Measurements from ENCODE around the gene SLC9A8. TPM values are rescaled to one million over a fixed set of nuclear protein-coding genes. Genes with fewer than 3 reads are reported as not detected.

Gene SLC9A8
- total RNA-seq (2021; fragmentation: NEBNext Ultra II Directional; extraction: Animal tissue kit (Norgen Biotek cat#: 25700)), result 1 to 10 TPM; 7.1 to 8.0 (median 7.4) TPM
- long read RNA-seq, full-length matches to known transcripts, result 1 of 4 reads
- long read RNA-seq, partial matches to known transcripts, result 0 of 4 reads
- long read RNA-seq, other reads (novel, unspliced or antisense), result 3 of 4 reads

DNA sequence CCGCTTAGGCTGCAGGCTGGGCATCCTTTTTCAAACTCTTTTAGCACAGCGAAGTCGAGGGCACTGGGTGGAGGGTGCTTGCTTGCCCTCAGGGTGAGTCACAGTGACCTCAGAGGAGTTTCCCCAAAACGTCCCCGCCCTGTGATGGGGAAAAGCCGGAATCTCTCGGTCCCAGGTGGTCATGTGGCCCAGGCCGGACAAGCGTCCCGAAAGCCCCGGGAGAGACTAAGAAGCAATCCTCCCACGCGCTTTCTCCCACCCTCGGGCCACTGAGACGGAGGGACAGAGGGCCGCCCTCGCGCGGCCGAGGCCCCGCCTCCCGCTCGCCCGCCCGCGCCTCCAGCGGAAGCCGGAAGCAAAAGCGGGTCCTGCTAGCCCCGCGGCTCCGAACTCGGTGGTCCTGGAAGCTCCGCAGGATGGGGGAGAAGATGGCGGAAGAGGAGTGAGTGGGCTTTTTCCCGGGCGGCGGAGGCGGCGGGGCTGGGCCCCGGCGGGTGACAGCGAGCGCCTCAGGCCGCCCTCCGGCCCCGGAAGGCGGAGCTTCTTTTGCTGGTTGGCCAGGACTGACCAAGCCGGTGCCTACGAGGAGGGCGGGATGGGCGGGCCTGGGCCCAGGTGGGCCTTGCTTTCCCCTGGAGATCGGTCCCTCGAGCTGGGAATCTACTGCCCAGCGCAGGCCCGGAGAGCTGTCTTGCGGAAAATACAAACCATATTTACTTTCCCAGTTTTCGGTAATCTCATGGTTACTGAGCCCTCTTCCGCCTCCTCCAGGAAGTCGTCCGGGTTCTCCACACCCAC, at the start of gene SLC9A8:
Gene SLC9A8 (plus strand): TSS at position 322 of the 798 bp plus-strand sequence. CDS start 95 bp downstream, at position 417.
- TF ChIP-seq, protein P1, sequence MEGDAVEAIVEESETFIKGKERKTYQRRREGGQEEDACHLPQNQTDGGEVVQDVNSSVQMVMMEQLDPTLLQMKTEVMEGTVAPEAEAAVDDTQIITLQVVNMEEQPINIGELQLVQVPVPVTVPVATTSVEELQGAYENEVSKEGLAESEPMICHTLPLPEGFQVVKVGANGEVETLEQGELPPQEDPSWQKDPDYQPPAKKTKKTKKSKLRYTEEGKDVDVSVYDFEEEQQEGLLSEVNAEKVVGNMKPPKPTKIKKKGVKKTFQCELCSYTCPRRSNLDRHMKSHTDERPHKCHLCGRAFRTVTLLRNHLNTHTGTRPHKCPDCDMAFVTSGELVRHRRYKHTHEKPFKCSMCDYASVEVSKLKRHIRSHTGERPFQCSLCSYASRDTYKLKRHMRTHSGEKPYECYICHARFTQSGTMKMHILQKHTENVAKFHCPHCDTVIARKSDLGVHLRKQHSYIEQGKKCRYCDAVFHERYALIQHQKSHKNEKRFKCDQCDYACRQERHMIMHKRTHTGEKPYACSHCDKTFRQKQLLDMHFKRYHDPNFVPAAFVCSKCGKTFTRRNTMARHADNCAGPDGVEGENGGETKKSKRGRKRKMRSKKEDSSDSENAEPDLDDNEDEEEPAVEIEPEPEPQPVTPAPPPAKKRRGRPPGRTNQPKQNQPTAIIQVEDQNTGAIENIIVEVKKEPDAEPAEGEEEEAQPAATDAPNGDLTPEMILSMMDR (IDR thresholded peaks at IDR 0.05), result peak; percentile 64
- H3K4me3 Mint-ChIP-seq, result peak within 1 kb of the TSS; percentile 96
- H3K9me3 Mint-ChIP-seq, result no peaks in the 10 kb centered on the region
- H3K27ac Mint-ChIP-seq, result peak within 1 kb of the TSS; percentile 98
- peaks cover 36% of the 10 kb centered on the region for H3K4me1 Mint-ChIP-seq (ENCODE audit: low read depth)
- no peaks in the 10 kb centered on the region for H3K27me3 Mint-ChIP-seq (ENCODE audit: insufficient read depth)
- DNase-seq, result peak; percentile 90
- peaks cover 16% of the 10 kb centered on the region; the same call in 1 of the 2 replicates for H3K36me3 Mint-ChIP-seq (ENCODE audit: low read depth)

DNA sequence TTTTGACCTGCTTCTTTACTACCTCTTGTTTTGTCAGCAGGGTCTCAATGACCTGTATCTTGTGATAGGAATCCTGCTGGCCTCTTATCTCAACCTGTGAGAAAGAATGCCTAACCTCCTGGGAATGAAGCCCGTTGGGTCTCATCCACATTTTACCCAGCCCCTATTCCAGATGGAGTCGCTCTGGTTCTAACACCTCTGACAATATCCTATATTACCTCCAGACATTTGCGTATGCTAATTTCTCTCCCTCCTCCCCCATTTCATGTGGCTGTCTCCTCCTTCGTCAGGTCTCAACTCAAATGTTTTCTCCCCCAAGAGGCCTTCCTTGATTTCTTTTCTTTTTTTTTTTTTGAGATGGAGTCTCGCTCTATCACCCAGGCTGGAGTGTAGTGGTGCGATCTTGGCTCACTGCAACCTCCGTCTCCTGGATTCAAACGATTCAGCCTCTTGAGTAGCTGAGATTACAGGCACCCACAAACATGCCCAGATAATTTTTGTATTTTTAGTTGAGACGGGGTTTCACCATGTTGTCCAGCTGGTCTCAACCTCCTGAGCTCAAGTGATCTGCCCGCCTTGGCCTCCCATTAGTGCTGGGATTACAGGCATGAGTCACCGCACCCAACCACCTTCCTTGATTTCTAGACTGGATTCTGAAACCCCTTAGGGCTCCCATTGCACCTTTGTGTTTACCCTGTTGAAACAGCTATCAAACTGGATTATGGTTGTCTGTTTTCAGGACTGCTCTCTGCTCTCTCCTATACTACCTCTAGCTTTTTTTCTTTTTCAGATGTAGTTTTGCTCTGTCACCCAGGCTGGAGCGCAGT, 49.5 kb upstream of the SLC9A8 start:
- Mint-ChIP-seq H3K36me3 (ENCODE audit: low read depth) (no peaks in the 10 kb centered on the region), H3K4me1 (ENCODE audit: low read depth) (peaks cover 15% of the 10 kb centered on the region), H3K27me3 (ENCODE audit: insufficient read depth) (peaks cover 7% of the 10 kb centered on the region), H3K4me3 (no peak overlapping the region), H3K27ac (no peak overlapping the region), H3K9me3 (no peaks in the 10 kb centered on the region)
- TF ChIP-seq, protein P1 (IDR thresholded peaks at IDR 0.05), result no peak
- no peak for DNase-seq

- Mint-ChIP-seq H3K9me3 (no peaks in the 10 kb centered on the region), H3K27me3 (ENCODE audit: insufficient read depth) (peaks cover 8% of the 10 kb centered on the region), H3K4me3 (no peak overlapping the region), H3K36me3 (ENCODE audit: low read depth) (no peaks in the 10 kb centered on the region), H3K4me1 (ENCODE audit: low read depth) (peaks cover 27% of the 10 kb centered on the region), H3K27ac (no peak overlapping the region)
- DNase-seq, result no peak
- TF ChIP-seq, protein P1 (IDR thresholded peaks at IDR 0.05), result no peak
These were observed 47.3 kb upstream of the SLC9A8 start for GRCh38 chr20:49765413-49765736.

- peaks cover 27% of the 10 kb centered on the region for H3K4me1 Mint-ChIP-seq (ENCODE audit: low read depth)
- peaks cover 7% of the 10 kb centered on the region for H3K27me3 Mint-ChIP-seq (ENCODE audit: insufficient read depth)
- H3K4me3 Mint-ChIP-seq, result no peak overlapping the region
- H3K36me3 Mint-ChIP-seq (ENCODE audit: low read depth), result no peaks in the 10 kb centered on the region
- H3K27ac Mint-ChIP-seq, result no peak overlapping the region
- H3K9me3 Mint-ChIP-seq, result no peaks in the 10 kb centered on the region
- TF ChIP-seq, protein P1 (IDR thresholded peaks at IDR 0.05), result no peak
- no peak for DNase-seq
These were observed 46.6 kb upstream of the SLC9A8 start for GRCh38 chr20:49765846-49766541.

GRCh38 chr20:49766979-49767521, 45.6 kb upstream of the SLC9A8 start:
- no peaks in the 10 kb centered on the region for H3K9me3 Mint-ChIP-seq
- H3K36me3 Mint-ChIP-seq (ENCODE audit: low read depth), result no peaks in the 10 kb centered on the region
- peaks cover 29% of the 10 kb centered on the region for H3K4me1 Mint-ChIP-seq (ENCODE audit: low read depth)
- H3K4me3 Mint-ChIP-seq, result no peak overlapping the region
- H3K27me3 Mint-ChIP-seq (ENCODE audit: insufficient read depth), result peaks cover 7% of the 10 kb centered on the region
- DNase-seq, result no peak
- no peak overlapping the region for H3K27ac Mint-ChIP-seq
- TF ChIP-seq, protein P1 (IDR thresholded peaks at IDR 0.05), result no peak

Data from HFFc6 (cell line).